NCI-H510A (cell line): ENCODE measurements around the gene PJA2.

ENCODE experiments used
- DNase-seq: peaks from one replicate; lab custom pipeline; 2025; lab: John Stamatoyannopoulos, UW

Gene PJA2

DNA sequence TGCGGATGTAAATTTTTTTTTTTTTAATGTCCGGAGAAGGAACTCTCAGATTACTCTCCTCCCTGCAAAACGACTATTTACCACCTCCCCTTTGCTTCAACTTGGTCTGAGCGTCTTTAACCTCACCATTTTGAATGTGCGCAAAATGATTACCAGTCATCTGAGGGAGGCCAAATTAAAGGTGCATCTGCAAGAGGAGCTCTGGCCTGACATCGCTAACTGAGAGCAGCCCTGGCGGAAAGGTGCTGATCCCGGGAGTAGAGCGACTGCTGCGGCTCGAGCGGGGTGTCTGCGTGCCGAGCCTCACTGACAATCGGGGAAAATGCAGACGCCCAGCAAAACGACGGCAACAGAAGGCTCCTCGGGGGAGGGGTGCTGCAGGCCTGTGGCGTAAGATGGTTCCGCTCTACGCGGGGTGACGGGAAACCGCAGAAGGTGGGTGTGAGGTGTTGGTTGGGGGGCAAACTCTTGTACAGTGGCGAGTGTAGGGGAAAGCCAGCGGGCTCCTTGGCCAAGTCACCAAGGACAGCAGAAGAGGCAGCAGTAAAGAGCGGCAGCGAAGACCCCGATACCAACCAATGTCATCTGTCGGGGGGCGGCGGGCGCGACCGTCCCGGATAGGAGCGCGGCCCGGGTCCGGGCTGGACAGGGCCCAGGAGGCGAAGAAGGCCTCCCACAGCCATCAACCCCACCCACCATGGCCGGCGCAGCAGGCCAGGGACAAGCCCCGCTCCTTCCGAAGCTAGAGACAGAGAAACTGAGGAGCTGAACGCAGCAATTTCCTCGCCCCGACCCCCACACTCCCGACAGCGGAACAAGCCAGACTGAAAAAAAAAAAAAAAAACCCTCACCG is 557 bp downstream of the PJA2 start:
- DNase-seq = no peak

DNA sequence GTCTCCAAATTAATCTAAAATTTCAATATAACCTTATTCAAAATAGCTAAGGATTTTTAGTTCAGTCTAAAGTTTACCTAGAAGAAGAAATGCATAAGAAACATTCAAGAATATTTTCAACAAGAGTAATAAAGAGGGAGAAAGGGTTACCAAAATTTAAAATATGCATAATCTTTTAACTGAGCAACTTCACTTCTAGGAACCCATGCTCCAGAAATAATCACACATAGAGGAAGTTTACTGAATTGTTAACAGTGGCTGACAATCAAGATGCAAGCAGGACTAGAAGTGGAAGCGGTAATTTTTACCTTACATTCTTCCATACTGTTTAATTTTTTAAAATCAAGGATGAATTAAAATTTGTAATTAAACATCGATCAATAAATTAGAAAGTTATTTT is 1.9 kb downstream of the PJA2 start:
- no peak for DNase-seq

DNA sequence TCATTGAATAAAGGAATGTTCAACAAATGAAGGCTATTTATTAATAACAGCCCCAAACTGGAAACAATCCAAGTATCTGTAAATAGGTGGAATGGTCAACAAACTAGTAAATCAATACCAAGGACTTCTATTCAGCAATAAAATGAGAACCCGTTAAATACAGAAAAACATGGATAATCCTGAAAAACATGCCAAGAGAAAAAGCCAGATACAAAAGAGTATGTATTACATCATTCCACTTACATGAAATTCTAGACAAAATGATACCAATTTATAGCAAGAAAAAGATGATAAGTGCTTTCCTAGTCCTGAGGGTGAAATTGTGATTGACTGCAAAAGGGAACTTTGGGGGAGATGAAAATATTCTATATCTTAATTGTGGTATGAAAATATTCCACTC is 3.1 kb downstream of the PJA2 start:
- DNase-seq = no peak

DNA sequence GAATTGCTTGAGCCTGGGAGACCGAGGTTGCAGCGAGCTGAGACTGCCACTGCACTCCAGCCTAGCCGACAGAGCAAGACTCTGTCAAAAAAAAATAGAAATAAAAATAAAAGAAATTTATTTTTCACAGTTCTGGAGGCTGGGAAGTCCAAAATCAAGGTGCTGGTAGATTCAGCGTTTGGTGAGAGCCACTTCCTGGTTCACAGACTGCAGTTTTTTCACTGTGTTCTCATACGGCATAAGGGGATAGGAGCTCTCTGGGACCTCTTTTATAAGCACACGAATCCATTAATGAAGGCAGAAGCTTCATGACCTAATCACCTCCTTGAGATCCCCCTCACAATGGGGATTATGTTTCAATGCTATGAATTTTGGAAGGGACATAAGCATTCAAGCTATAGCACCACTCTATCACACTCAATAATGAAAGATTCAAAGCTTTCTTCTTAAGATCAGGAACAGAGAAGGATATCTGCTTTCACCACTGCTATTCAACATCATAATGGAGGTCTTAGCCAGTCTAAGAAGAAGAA is 5.3 kb downstream of the PJA2 start:
- DNase-seq = no peak

DNA sequence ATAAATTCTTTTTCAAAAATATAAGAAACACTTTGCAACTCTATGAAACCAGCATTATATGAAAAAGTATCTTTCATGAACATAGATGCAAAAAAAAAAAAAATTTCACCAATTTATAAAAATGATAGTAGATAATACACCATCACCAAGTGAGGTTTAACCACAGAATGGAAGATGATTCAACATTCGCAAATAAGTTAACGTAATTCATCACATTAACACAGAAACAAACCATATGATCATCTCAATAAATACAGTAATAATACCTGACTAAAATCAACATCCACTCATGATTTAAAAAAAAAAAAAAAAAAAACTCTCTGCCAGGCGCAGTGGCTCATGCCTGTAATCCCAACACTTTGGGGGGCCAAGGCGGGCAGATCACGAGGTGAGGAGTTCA is 6.3 kb downstream of the PJA2 start:
- no peak for DNase-seq

DNA sequence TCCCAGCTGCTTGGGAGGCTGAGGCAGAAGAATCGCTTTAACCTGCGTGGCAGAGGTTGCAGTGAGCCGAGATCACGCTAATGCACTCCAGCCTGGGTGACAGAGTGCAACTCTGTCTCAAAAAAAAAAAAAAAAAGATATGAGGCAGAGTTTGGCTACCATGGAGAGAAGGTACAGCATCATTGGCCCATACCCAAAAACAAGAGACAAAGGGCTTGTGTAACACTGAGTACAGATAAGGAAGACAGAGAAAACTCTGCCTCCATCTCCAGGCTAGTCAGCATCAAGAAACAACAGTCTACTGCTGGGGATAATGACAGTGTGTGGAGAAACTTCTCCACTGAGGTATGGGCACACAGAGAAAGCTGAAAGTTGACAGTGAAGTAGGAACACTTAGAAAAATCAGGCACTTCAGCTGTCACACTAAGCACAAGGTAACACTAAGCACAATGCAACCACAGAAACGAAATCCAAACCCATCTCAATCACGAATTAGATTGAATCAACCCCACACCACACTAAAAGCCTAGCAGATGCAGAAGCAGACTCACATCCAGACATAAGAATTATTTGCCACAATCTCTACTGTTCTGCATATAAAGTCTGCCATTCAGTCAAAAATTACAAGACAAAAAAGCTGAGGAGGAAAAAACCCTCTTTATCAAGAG is 10.5 kb downstream of the PJA2 start:
- no peak for DNase-seq

DNA sequence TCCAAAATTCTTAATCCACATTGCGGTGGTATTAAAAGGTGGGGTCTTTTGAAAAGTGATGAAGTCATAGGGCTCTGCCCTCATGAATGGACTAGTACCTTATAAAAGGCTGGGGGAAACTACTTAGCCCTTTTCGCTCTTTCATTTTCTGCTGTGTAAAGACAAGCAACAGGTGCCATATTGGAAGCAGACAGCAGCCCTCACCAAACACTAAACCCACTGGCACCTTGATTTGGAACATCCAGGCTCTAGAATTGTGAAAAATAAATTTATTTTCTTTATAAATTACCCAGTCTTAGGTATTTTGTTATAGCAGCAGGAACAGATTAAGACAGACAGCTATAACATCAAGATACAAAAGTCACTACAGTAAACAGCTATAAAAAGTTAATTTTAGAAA is 12.8 kb downstream of the PJA2 start:
- no peak for DNase-seq

DNA sequence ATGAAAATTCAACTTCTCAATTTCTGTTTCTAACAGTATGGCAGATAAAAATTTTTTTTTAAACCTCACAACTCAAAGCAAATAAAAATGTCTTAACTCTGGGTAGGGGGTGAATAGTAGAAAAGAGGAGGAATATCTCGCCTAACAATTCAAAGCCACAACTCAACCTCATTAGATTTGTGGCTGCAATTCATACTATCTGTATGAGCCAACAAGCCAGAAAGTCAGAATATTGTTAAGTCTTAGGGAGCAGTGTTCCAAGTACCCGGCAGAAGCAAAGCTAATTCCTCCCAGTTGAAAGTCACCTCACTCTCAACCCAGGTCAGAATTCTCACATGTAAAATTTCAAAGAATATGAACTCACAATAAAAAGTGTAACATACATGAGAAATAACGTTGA is 15.0 kb downstream of the PJA2 start:
- DNase-seq = no peak

DNA sequence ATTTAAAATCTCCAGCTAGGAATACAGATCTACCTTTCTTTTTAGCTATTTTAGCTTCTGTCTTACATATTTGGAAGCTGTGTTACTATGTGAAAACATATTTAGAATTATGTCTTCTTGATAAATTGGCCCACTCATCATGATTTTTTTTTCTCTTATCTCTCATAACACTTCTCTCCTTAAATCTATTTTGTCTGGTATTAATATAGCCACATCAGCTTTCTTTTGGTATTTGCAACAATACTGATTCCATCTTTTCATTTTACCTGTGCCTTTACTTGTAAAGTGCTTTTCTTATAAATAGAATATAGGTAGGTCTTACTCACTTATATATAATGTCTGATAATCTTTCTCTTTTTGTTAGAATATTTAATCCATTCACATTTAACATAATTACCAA is 19.6 kb downstream of the PJA2 start:
- DNase-seq = no peak

DNA sequence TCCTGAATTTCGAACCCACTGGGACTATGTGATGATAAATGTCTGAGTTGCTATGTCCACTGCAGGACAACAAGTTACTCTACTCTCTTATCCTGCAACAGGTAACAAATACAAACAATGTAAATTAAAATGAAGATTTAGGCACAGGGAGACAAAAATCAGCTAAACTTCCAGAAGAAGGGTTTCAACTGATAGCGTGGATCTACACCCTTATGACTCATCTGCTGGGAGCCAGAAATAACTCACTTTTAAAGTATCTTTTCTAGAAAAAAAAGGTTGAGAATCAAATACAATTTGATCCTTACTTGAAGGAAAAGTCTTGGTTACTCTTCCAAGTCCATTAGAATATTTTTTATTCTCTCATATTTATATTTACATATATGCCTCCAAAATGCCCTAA is 21.4 kb downstream of the PJA2 start:
- no peak for DNase-seq

DNA sequence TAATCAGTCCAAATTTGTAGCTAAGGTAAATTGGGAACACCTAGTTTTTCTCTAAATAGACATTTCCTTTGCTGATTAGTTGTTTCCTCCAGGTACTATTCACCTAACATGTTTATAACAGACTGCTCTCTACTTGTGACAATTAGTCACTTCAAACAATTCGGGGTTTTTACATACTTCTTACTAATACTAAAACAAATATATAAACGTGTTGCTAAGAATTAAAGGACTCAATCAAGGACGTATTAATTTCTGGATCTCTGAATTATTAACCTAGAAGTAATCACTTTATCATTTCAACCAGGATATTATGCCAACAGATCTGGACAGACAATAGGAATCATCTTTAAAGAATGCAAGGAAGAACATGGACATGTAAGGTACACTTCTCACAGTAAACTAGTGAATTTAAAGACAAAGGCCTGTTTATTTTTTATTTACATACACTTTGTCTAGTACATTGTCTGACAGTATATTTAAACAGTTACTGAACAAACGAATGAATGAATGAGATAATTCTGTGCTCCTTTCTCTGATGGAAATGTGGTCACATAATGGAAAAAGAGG is 22.3 kb downstream of the PJA2 start:
- DNase-seq = no peak

DNA sequence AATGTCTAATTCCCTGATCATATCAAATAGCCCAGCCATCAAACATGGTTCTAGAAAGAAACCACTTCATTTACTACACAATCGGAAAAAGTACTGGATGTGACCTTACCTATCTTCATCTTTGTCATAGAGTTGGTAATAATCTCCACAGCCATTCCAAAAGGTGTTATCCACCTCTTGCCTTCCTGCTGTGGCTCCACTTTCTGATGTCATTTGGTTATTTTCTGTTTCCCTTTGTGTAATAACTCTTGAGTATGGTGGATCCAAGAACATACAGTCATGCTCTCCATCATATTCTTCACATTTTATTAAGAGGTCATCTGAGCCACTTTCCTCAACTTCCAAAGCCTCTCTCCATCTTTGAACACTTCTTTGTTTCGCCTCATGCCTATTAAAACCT is 31.7 kb downstream of the PJA2 start:
- DNase-seq = no peak

DNA sequence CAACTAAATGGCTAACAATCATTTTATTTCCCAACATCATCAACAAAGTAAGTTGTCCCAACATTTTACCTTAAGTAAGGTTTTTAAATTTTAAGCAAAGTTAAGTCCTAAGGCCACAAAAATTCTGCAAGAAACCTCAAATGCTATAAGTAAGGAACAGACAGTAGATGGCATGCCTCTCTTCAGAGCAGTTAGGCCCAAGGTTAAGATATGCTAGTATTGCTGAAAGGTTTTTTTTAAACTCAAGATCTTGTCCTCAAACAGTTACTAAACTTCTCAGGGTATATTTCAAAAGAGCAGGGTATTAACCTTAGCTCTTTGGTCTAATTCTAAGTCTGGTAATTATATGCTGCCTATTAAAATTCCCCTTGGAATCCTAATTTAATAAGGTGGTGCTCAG is 35.1 kb downstream of the PJA2 start:
- no peak for DNase-seq

DNA sequence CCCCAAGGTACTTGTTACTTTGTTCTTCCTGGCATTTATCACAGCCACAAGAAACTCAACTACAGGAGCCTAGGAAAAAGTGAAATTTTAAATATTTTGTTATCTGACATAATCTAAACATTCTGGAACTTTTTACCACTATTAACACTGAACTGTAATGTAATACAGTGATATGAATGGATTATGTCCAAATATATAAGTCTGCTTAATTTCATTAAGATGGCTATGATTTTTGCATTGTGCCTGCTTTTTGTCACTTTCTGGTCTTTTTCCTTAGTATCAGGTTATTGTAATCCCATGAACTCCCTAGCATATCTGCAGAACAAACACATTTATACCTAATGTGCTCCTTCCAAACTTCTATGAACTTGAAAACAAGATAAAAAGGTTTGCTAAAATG is 35.8 kb downstream of the PJA2 start:
- DNase-seq = no peak

DNA sequence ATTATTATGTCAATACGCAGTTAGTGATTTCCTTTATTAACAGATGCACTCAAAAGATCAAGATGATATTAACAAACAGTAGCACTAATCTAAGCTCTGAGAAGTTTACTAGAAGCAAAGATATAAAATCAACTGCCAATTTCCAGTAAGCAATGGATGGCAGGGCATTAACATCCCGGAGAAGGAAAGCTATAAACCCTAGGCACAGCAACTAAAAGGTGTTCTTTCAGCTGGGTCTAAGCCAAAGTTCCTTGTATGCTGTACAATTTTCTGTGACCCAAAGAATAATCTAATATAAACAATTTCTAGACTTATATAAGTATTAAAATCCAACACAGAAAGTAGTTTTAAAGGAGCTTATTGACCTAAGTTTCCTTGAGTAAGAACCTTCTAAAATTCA is 39.4 kb downstream of the PJA2 start:
- DNase-seq = no peak

DNA sequence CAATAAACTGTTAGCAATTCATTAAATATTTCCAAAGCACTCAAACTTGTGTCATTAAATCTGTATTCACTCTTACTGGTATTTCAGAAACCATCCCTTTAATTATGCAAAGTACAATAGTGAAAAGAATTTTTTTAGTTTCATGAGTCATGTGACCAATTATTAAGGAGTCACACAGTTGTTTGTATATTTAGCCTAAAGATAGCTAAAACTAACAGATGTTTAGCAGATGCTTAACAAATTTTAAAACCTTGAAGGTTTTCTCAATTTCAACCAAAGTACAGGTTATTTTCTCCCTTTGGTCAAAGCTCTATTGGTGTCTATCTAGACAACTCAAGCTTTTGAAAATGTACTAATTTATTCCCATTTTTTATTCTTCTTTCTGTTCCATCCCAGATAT is 44.1 kb downstream of the PJA2 start:
- no peak for DNase-seq

DNA sequence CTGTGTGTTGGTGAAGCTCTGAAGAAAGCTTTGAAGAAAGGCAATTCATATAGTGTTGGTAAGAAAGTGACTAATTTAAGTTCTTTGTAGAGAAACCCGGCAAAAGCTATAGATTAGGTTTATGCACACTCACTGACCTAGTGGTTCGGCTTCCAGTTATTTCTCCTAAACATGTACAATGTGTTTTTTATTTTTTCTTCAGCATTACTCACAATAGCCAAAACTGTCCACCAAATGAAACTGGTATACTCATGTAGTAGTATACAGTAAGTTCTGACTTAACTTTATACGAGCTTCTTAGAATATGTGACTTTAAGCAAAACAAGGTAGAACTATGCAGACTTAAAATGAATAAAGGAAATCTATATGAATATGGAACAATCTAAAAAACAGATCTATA is 44.8 kb downstream of the PJA2 start:
- DNase-seq = no peak

DNA sequence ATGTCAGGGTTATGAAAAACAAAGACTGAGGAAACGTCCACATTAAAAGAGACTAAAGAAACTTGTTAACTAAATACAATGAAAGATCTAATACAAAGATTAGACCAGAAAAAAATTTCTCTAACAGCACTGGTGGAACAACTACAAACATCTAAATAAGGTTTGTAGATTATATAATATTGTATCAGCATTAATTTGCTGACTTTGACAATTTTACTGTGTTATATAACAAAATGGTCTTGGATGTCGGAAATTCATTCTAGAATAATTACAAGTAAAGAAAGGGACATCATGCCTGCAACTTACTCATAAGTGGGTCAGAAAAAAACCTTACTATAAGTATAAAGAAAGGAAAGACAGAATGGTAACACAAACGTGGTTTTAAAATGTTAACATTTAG is 50.1 kb downstream of the PJA2 start:
- no peak for DNase-seq

DNA sequence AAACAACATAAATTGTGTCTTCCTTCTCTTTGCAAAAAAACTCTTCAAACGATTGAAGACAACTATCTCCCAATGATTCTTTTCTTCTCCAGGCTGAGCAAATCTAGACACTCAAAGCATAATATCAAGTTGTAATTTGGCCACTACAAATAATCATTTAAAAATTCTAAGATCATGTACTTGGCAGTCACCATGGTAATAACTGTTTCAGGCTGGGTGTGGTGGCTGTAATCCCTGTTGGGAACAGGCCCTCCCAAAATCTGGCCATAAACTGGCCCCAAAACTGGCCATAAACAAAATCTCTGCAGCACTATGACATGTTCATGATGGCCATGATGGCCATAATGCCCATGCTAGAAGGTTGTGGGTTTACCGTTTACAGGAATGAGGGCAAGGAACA is 52.0 kb downstream of the PJA2 start:
- no peak for DNase-seq

DNA sequence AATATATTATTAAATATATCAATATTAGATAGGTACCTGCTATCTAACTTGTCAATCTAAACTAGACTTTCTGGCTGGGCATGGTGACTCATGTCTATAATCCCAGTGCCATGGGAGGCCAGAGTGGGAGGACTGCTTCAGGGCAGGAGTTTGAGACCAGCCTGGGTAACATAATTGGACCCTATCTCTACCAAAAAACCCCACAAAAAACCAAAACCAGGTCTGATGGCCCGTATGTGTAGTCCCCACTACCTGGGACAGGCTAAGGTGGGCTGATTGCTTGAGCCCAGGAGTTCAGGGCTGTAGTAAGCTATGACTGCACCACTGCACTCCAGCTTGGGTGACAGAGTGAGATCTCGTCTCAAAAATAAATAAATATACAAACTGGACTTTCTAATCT is 55.0 kb downstream of the PJA2 start:
- DNase-seq = no peak

DNA sequence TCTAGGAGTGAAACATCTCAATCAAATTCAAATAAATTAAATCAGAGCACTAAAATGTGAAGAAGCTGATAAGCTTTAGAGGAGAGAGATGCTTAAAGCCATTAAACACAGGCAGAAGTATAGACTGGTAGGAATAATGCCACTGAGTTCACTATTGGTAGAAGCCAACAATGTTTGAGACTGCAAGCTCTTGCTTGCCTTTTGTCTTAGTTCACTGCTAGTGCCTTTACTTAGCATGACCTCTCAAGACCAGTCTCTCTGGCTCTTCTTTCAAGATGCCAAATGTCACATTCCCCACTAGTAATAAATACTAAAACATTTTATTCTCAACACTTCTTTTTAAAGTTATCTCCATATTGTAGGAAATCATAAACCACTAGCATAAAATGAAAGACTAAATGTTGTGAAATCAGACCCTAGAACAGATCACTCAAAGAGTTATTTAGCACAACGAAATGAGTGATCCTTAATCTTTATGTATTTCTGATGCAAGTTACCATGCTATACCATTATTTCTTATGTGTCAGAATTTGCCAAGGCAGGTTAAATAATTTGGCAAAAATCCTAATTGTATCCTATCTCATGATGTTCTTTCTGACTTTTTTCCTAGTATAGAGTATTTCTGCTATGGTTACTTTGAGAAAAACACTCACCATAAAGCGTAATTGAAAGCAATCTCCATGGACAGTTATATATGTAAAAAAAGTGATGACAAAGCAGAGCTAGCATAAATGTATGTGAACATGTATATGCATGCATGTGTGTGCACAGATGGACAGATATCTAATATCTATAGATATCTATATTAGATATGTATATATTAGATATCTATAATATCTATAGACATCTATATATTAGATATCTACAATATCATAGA is 57.5 kb downstream of the PJA2 start:
- no peak for DNase-seq

DNA sequence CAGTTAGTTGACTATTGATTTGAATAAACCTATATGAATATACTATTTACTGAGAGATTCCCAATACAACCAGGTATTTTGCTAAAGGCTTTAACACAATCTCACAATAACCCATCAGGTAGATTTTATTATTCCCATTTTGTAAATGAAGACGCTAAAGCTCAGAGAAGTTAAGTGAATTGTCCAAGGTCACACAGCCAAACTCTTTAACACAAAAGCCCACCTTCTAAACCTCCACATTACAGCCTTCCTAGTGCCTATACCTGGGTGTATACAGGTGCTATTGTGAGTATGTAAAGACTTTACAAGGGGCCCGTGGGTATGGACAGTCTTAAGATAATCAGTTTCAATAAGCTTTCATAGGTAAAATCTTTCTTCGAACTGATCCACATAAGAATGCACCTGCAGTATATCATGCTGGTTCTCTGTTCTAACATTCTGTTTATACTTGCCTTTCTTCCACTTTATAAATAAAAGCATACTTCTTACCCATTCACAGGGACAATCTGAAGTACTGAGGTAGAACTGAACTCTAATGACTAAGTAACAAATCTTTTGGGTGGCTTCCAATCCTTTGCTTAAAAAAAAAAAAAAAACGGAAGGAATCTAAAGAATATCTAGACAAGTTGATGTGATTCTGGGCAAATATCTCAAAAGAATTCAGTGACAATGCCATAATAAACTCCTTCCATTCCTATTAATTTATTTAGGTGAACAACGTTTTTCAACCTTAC is 59.1 kb downstream of the PJA2 start:
- DNase-seq = no peak
